GM21390 (cell line): ENCODE measurements around the gene TMEM185A.
"Not testable (repeated sequence)": the region's sequence is repeated elsewhere in the genome, so short reads cannot be mapped to it uniquely, and the experiment has no call there.

Source experiments
- ATAC-seq: cut with Tn5 transposase; IDR thresholded peaks from one replicate; pipeline ENCODE4 v1.9.1; 2021; ENCODE audit not compliant: unreplicated experiment

TMEM185A gene

DNA sequence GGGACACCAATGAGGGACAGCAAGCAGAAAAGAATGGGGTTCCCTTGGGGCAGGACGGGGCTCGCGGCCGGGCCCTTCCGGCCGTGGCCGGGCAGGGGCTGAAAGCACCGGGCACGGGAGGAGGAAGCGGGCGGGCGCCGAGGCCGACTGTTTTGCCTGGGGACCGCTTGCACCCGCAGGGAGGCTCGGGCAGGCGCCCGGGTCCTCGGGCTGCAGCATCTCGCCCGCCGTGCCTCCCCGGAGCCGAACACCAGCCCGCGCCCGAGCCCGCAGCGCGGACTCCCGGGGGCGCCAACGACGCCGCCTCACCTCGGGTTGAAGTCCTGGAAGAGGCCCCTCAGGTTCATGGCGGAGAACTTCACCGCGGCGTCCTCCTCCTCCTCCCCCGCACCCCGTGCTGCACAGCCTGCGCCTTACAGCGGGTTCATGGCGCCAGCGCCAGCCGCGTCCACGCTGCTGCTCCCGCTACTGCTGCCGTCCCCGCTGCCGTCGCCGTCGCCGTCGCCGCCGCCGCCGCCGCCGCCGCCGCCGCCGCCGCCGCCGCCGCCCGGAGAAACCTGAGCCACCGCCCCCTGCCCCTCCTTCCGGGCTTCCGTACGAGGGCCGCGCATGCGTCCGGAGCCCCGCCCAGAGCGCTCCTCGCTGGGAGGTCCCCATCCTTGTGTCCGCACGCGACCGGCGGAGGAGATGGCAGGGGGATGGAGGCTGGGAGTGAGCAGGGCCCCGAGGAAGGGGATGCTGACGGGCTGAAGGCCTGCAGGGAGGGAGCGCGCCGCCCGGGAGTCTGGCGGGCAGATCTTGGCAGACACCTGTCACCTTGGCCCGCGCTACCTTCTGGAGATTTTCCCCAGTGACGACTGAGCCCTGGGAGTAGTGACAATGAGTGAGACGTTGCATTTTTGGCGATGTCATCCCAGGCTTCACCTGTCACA is at the start of gene TMEM185A:
TSS of gene TMEM185A (minus strand) at position 559 of the 932 bp plus-strand sequence. CDS start at position 347, 212 bp downstream.
- peak; percentile 88 for ATAC-seq

DNA sequence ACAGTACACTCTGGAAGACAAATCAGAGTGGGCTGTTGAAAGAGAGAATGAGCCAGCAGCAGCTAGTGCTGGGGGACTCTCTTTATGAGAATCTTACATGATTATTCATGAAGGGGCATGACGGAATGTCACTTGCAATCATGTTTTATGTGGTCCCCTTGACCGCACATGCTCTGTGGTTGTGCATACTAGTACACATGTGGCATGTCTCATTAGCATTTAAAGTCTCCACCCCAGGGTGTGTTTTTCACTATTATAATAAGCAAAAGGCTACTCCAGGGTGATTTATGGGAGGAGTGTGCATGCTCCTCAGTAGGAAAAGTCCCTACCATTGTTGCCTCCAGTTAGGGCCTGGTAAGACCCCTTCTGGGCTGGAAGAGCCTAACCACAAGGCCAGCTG is 49.6 kb upstream of the TMEM185A start:
- ATAC-seq, result no peak

DNA sequence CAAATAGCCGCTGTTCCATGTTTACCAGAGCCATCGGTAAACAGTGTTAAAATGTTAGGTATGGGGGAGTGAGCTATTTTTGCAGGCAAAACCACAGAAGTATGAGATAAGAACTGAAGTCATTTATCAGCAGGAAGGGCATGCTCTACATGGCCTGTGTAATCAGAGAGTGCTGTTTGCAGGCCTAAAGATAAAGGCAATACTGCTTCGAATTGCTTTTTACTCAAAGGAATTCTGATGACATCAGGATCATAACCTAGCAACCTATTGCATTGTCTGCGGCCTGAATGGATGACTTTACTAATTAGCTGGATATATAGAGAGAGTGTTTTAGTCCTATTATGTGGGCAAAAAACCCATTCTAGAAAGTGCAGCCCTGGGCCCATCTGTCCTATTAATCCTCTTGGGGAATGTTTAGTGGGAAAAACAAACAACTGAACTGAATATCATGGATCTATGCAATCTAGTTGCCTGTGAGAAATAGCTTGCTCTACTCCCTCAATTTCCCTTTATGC is 47.6 kb upstream of the TMEM185A start:
- ATAC-seq, result not testable (repeated sequence)

DNA sequence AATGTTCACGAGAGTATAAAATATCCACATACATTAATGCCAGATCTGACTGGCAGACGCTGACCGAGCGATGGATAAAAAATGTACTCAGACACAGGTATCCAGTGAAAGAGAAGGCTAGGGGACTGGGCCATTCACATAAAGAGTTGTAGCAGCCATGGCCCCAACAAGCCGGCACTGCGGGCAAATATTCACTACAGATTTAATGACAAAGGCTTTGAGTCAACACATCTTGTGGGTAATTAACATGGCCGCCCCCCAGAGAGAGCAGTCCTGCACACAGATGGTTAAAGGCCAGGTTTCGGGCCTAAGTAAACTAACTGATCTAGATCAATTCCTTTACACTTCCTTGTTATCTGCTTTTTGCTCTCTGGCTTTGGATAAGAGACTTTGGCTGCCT is 44.0 kb upstream of the TMEM185A start:
- not testable (repeated sequence) for ATAC-seq

DNA sequence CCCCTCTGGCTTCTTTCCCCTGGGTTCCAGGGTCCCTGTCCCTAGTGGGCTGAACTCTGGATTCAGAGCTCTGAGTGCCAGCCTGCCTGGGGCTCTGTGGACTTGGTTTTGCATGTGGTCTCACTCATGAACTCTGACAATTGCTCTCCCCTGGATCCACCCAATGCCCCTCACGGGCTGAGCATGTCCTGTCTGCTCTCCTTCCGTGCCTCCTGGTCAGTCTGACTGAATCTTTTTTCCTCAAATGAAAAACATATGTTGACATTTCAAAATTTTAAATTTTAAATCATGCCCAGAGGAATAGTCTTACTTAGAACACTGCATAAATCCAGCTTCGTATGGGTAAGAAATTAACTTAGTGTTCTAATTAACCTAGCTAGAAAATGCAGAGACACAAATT is 43.5 kb upstream of the TMEM185A start:
- not testable (repeated sequence) for ATAC-seq

DNA sequence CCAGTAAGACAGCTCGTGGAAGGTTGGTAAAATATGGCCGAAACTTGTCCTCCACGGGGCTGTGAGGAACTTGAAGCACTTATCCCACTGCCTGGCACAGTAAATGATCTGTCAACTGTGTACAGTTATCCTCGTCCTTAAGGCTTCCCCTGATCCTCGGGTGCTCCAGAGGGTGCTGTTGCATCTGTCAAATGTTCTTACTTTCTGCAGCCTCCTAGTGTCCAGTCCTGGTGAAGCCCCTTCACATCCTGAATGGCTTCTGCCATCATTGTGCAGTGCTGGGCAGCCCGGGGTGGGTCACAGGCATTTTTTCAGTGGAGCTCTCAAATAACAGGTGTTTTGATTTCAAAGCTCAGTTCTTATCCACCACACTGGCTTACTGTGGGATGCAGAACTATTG is 29.0 kb upstream of the TMEM185A start:
- not testable (repeated sequence) for ATAC-seq

DNA sequence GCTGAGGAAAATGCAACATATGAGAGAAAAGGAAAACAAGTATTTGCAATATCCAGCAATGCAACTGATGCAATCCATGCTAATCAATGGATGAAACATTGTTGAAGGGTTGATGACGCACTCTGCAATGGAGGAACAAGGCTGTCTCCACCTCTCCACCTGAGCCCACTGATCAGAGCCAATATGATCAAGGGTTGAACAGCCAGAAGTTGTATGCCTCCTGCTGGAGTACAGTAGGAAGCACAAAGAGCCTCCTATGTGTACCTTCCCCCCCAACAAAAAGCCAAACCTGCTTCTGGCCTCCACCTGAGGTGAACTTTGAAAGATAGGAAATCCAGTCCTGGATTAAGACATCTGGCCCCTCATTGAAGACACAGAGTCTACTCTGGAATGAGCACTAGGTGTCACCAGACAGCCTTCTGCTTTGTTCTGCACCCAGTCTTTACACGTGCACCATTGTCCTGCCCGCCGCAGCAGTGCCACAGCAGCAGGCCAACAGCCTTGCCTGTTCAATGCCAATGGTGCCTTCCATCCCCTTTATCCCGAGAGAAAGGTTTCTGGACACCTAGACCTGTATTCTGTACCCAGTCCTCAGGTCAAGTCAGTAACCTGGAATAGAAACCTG is 24.8 kb upstream of the TMEM185A start:
- ATAC-seq, result peak; percentile 46

DNA sequence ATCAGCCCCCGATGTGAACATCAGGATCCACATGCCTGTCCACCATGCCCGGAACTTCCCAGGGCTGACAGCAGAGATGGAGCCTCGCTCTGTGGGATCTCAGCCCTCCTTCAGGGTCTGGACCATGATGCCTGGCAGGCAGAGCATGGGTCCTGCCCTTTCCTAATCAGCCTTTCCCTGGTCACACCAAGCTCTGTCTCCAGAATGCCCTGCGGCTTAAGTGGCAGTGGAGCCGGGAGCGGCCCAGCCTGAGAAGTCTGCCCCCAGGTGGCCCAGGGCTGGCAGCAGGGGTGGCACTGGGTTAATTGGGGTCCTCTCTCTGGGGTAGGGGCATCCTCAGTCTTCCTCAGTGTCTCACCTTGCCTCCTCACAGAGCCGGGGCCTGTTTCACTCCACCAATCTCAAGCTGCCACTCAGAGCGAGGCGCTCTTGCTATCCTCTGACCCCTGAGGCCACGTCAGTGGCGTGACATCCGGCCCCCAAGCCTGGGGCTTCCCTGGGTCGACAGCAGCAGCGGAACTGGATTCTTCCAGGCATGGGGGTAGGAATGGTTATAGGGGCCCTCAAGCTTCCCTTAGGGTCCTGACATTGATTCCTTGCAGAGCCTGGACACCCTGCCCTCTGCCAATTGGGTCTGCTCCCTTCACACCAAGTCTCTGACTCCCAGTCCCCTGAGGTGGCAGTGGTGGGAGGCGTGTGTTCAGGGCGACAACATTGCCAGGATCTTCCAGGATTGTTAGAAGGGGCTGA is 20.8 kb upstream of the TMEM185A start:
- no peak for ATAC-seq

DNA sequence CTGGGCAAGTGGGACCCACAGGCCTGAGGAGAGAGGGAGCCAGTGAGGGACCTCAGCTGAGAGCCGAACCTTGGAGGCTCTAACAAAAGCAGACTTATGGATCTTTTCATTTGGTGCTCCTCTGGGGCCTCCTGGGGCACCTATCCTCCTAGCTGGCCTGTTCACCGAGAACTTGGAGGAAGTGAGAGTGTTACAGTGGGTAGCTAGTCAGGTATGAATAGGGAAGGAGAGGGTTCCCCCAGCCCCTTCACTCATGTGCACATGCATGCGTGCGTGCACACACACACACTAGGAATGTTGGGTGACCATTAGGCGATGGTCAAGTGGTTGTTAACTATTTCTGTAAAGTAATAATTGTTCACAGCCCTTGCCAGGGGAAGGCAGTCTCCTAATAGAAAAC is 18.6 kb upstream of the TMEM185A start:
- peak; percentile 65 for ATAC-seq

DNA sequence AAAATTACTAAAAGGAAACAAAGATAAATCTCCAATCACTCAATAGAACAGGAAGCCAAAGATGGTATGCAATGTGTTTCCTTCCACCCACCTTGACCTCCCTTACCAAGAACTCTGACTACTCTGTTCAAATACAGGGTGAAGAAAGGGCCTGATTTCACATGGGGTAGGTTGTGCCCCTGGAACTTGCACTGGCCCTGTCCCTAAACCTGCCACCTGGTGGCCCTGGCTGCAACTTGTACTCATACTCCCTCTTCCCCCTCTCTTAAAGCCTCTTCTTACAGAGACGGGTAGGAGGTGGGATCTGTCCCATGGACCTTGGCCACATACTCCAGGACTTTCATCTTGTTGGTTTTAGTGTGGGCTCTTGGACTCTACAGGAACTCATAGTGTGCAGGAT is 17.3 kb upstream of the TMEM185A start:
- no peak for ATAC-seq

DNA sequence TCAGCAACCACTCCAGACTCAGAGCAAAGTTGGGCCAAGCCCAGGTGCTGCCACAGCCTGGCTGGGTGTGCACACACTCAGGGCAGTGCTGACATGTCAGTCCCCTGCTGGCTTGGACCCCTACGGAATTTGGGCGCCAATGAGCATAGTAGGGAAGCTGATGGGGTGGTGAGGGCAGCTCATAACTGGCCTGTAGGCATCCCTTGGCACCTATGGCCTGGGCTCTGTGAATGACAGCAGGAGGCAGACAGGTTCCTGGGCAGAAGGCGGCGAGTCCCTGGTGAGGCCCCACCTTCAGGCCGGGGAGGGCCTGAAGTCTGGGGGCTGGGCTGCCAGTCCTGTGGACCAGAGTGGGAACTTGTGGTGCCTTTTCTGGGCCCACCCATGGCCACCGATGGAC is 15.9 kb upstream of the TMEM185A start:
- ATAC-seq, result no peak

DNA sequence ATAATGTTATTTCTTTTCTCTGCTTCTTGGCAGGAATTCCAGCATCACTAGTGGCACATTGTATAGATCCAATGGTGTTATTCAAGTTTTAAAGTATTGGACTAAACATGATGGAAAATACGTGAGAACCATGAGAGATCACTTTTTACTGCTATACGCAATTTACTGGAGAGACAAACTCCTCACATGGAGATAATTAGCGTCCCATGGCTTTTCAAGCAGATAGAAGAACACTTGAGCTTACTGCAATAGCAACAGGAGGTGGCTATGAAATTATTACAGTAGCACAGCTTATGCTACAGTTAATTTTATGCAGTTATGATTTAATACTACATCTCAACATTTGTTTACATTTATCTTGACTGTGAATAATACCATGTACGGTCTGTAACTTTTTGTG is 11.9 kb upstream of the TMEM185A start:
- no peak for ATAC-seq

DNA sequence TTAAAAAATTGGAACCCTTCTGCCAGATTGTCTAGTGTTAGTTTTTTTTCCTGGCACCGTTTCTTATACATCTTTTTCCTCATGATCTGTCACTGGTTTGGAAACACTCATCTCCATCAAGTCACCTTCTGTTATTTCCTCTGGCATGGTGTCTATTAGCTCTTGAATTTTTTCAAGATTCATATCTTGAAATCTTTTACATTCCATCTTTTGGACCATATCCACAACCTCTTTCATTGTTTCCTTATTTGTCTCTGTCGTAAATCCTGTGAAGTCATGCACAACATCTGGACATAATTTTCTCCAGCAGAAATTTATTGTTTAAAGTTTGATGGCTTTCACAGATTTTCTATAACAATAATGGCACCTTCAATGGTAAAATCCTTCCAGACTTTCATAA is 10.2 kb upstream of the TMEM185A start:
- no peak for ATAC-seq

DNA sequence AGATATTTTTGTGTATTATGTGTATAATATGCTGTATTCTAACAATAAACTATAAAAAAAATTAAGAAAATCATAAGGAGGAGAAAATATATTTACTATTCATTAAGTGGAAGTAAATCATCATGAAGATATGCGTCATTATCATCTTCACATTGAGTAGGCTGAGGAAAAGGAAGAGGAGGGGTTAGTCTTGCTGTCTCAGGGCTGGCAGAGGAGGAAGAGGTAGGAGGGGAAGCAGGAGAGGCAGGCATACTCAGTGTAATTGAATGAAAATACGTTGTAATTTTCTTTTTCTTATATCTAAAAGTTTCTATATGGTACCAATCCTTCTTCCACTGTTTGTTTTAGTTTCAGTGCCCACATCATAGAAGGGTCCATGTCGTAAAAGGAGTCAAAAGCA is 9.8 kb upstream of the TMEM185A start:
- ATAC-seq, result no peak

DNA sequence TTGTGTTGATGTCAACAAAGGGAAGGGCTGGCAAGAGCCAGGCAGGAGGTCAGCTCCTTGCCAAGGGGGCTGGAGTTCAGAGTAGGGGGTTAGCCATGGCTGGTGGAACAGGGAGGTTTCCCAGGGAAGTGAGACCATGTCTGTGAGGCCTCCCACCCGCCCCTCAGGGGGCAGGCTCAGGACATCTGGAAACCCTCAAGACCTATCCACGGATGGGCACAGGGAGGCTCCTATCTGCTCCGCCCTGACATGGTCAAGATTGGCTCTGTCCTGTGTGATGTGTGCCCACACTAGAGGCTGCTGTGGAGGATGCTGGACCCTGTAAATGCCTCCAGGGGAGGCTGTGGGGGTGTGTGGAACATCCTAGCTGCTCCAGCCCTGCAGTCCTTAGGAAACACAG is 8.0 kb upstream of the TMEM185A start:
- no peak for ATAC-seq

DNA sequence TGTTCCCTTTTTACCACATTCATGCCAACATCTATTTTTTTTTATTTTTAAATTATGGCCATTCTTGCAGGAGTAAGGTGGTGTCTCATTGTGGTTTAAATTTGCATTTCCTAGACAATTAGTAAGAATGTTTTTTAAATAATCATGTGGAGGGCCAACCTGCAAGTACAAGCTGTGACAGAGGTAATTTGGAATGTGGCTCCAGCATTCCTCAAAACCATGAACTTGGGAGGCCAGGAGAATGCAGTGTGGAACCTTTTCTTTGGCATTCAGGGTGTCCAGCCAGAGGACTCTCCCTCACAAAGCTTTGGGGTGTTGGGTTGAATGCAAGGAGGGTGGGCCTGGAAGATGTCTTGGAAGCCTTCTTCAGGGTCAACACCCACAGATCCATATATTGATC is 7.3 kb upstream of the TMEM185A start:
- ATAC-seq, result no peak

DNA sequence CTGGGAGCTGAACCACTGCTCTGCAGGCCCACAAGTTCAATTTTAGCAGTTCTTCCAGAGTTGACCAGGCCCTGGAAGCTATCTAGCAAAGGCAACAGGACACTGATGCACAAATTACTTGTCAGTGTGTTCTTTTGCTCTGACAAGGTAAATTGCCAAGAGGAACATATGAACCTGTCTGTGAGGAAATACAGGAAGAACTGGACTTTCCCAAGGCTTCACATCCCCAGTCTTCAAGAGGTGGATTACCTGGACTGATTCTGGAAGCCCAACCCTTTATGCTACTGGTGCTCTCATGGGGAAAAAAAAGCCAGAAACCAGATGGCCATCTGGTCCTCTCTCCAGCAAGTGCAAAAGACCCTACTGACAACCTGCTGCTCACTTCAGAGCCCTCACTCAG is 1.9 kb upstream of the TMEM185A start:
- ATAC-seq, result no peak

DNA sequence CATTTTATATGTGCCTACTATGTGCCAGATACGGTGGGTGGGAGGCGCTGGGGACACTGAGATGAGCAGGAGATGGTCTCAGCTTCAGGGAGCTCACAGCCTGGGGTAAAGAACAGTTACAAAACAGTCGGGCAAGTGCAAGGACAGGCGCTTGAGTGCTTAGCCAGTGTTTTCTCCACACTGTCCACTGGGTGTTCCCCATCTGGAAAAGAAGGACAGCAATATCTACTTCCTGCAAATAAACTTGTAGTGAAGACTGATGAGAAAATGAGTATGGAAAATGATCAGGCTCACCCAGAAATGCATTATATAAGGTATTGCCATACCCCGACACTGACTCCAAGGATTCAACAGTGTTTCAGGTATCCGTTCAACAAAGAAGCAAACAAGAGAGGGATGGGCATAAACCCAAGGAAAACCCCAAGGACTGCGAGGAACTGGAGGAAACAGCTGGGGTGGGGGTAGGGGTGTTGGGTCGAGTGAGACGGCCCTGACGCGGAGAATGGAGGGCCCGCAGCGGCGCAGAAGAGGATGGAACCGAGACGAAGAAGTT is 835 bp downstream of the TMEM185A start:
- no peak for ATAC-seq

DNA sequence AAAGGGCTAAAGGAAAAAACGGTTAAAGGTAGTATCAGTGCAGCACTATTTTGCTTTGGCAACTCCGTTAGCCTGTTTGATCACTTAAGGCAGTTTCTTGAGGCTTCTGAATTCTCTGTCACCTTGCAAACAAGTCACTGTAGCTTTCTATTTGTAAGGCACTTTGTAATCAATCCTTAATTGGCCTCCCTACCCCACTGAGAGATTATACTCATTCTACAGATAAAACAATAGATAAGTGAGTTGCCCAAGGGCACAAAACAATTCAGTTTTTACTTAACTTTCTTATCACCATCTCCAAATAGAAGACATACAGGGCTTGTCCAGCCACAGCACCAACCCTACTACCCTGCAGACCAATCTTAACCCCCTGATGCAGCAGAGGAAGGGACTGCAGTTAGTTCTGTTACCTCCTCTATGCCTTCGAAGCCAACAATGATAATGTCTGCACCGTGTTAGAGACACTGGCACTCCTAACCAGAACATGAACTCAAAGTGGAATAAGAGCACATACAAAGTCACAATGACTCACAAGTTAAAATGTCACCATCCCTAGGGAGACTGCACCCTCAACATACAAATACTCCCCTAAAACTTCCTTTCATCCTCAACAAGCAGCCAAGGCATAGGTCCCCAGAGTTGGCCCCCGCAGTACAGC is 1.7 kb downstream of the TMEM185A start:
- no peak for ATAC-seq

DNA sequence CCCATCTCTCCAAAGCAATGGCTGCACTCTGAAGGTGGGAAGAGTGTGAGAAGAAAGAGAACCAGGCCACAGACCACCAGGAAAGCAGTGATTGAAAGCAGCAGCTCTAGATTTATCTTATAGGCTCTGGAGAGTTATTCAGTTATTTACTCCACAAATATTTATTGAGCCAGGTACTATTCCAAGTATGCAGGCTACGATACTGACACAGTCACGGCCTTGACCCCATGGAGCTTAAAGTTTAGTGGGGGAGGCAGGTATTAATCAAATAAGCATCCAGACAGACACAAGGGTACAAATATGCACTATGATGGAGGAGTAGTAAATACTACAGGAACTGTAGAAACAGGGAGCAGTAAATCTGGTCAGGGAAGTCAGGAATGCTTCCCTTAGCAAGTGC is 2.8 kb downstream of the TMEM185A start:
- no peak for ATAC-seq

DNA sequence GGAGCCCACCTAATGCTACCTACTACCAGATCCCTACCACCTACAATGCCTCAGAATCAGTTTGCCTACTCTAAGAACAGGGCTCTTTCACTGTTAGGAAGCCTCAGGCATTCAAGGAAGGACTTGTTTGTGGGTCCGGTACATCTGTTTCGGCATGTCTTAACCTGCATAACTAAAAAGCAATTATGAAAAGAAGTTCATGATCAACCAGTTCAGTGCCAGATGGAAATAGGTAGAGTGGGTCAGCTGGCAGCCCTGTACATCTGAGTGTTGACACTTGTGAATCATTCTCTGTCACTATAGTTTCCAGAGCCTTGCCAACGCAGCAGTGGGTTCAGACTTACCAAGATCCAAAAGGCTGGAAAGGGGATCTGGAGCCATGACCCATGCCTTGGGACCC is 3.3 kb downstream of the TMEM185A start:
- ATAC-seq, result no peak
